GM12878 (cell line): ENCODE results near the gene PGLYRP3. TPM values are rescaled to one million over a fixed set of nuclear protein-coding genes. Genes with fewer than 3 reads are reported as not detected.

Source experiments
- BRCA1 ChIP-seq: IDR thresholded peaks from 2 replicates; pipeline ENCODE4 v1.6.1; 2011; ENCODE audit warnings: low read depth, low read length, improper control_type of control experiment
- DPF2 ChIP-seq: fragments of 450-650 bp; IDR thresholded peaks from 2 replicates; pipeline ENCODE4 v1.6.1; 2017; ENCODE audit warnings: mild to moderate bottlenecking
- EED ChIP-seq: sonication (generic); IDR thresholded peaks from 2 replicates; pipeline ENCODE4 v1.6.1; 2016; ENCODE audit warnings: antibody characterized with exemption, low read depth
- FOS ChIP-seq: IDR thresholded peaks from 3 replicates; pipeline ENCODE4 v1.6.1; 2011; ENCODE audit warnings: borderline replicate concordance; ENCODE audit not compliant: insufficient read length; ENCODE audit errors: extremely low read depth
- KAT2A ChIP-seq: conservative IDR thresholded peaks from 2 replicates; pipeline ENCODE4 v1.6.1; 2011; ENCODE audit warnings: low read depth, low read length; ENCODE audit not compliant: control insufficient read depth
- MEF2A ChIP-seq: IDR thresholded peaks from 2 replicates; pipeline ENCODE4 v1.6.1; 2011; ENCODE audit warnings: low read depth, mild to moderate bottlenecking, low read length, moderate library complexity; ENCODE audit not compliant: insufficient read depth
- NFYA ChIP-seq: IDR thresholded peaks from 2 replicates; pipeline ENCODE4 v1.6.1; 2011; ENCODE audit warnings: low read depth, mild to moderate bottlenecking, low read length, improper control_type of control experiment, borderline replicate concordance
- POU2F2 ChIP-seq: IDR thresholded peaks from 3 replicates; pipeline ENCODE4 v1.6.1; 2011; ENCODE audit warnings: low read depth, mild to moderate bottlenecking, low read length, borderline replicate concordance
- RAD21 ChIP-seq: IDR thresholded peaks from 2 replicates; pipeline ENCODE4 v1.6.1; 2011; ENCODE audit warnings: mild to moderate bottlenecking, low read depth, low read length, moderate library complexity; ENCODE audit not compliant: insufficient read depth
- RAD51 ChIP-seq: fragments of 450-650 bp; IDR thresholded peaks from 2 replicates; pipeline ENCODE4 v1.6.1; 2016; ENCODE audit warnings: moderate library complexity, mild to moderate bottlenecking, inconsistent platforms
- RB1 ChIP-seq: fragments of 450-650 bp; formaldehyde crosslinking; IDR thresholded peaks from 2 replicates; pipeline ENCODE4 v1.6.1; 2017; ENCODE audit warnings: mild to moderate bottlenecking, borderline replicate concordance
- SIN3A ChIP-seq: IDR thresholded peaks from 2 replicates; pipeline ENCODE4 v1.6.1; 2012; ENCODE audit warnings: low read depth, low read length, improper control_type of control experiment
- SMAD5 ChIP-seq: IDR thresholded peaks from 2 replicates; pipeline ENCODE4 v1.6.1; 2016; ENCODE audit warnings: antibody characterized with exemption, low read depth
- SRF ChIP-seq, 2 experiments: IDR thresholded peaks; 2 replicates each; pipeline ENCODE4 v1.6.1; 2011; ENCODE audit warnings: low read depth in 2 of 2, low read length in 2 of 2, mild to moderate bottlenecking in 1 of 2, moderate library complexity in 1 of 2
- TCF12 ChIP-seq: IDR thresholded peaks from 2 replicates; pipeline ENCODE4 v1.6.1; 2011; ENCODE audit warnings: low read depth, mild to moderate bottlenecking, low read length
- ZNF622 ChIP-seq: fragments of 450-650 bp; IDR thresholded peaks from 2 replicates; pipeline ENCODE4 v1.6.1; 2017; ENCODE audit warnings: mild to moderate bottlenecking, inconsistent platforms
- polyA plus RNA-seq, 11 experiments: library from polyadenylated mRNA; depleted of rRNA in 4 of 11; unstranded in 6 of 11; stranded (reverse) in 5 of 11; fragments of >200 nt; fragmentation: Nextera tagmentation in 4 of 11; fragmentation: Illumina TruSeq in 1 of 11; extraction: Ambion mirVana in 4 of 11; extraction: Trizol in 1 of 11; gene quantifications; 1 replicate in 1 of 11; 2 replicates in 10 of 11; pipeline versions ENCODE4 v1.2.1 to v1.2.3, GENCODE V29; 2011 to 2016; ENCODE audit warnings: inconsistent platforms in 2 of 11, missing spikeins in 2 of 11, low read depth in 1 of 11
- total RNA-seq, 4 experiments: library from RNA; depleted of rRNA in 3 of 4; stranded (reverse); fragments of >200 nt in 3 of 4; fragmentation: Illumina TruSeq in 1 of 4; extraction: Trizol in 1 of 4; gene quantifications; 2 replicates each; pipeline versions ENCODE4 v1.2.1 to v1.2.3, GENCODE V29; 2013 to 2021
- TF ChIP-seq, protein P1 (sequence below): fragments of 450-650 bp; IDR thresholded peaks from 2 replicates; pipeline ENCODE4 v1.6.1; 2017; ENCODE audit warnings: antibody characterized with exemption, mild to moderate bottlenecking, moderate library complexity
- TF ChIP-seq, protein P2 (sequence below): fragments of 450-650 bp; IDR thresholded peaks from 2 replicates; pipeline ENCODE4 v1.6.1; 2017; ENCODE audit warnings: mild to moderate bottlenecking, low read depth, inconsistent platforms; ENCODE audit not compliant: poor library complexity, severe bottlenecking
- TF ChIP-seq, protein P3 (sequence below): fragments of 450-650 bp; IDR thresholded peaks from 2 replicates; pipeline ENCODE4 v1.6.1; 2018; ENCODE audit warnings: borderline replicate concordance, mild to moderate bottlenecking; ENCODE audit not compliant: partially characterized antibody
- TF ChIP-seq, protein P4 (sequence below): fragments of 450-650 bp; conservative IDR thresholded peaks from 2 replicates; pipeline ENCODE4 v1.6.1; 2017; ENCODE audit warnings: mild to moderate bottlenecking, moderate library complexity

The PGLYRP3 gene
- total and polyA plus RNA-seq, 10 of the 15 experiments (the other 5 are each of a cell fraction or from before 2014, with no cell fraction given): 0.10 to 0.49 (median 0.18) TPM; not detected in 7

DNA sequence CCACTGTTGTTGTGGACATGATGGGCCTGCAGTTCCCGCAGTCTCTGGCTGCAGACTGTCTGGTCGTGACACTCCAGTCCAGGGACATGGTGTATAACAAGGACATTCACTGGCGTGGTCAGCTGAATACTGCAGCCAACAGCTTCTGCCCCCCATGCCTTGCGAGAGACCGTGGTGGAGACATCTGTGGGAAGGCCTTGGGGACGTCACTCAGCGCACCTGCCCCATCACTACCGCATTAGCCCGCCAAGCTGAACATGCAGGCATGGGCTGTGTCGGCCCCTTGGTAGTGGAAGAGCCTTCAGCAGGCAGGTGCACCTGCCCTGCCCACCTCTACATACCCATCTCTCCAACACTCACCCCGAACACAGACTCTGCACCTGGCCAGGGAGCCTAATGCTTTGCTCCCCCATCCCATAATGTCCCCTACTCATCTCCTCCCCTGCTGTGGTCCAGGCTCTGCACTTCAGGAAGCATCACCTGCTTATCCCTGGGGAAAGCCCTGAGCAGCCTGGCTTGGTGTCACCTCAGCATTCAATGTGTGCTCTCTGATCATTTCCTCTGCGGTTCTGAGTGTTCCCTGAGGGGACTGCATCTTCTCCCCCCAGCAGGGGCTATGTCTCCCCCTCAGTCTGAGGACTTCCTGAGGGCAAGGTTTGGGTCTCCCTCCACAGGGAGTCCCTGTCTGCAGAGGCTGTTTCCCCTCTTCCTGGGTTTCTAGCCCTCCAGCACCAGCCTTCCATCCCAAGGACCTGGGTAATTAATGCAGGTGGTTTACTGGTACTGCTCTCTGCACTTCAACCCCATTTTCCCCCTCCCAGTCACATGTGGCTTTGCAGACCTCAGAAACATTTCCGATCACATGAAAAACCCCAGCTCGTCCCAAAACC lies 32.7 kb upstream of the PGLYRP3 start (continued):
- TF ChIP-seq, protein P1, sequence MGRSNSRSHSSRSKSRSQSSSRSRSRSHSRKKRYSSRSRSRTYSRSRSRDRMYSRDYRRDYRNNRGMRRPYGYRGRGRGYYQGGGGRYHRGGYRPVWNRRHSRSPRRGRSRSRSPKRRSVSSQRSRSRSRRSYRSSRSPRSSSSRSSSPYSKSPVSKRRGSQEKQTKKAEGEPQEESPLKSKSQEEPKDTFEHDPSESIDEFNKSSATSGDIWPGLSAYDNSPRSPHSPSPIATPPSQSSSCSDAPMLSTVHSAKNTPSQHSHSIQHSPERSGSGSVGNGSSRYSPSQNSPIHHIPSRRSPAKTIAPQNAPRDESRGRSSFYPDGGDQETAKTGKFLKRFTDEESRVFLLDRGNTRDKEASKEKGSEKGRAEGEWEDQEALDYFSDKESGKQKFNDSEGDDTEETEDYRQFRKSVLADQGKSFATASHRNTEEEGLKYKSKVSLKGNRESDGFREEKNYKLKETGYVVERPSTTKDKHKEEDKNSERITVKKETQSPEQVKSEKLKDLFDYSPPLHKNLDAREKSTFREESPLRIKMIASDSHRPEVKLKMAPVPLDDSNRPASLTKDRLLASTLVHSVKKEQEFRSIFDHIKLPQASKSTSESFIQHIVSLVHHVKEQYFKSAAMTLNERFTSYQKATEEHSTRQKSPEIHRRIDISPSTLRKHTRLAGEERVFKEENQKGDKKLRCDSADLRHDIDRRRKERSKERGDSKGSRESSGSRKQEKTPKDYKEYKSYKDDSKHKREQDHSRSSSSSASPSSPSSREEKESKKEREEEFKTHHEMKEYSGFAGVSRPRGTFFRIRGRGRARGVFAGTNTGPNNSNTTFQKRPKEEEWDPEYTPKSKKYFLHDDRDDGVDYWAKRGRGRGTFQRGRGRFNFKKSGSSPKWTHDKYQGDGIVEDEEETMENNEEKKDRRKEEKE: no peak
- TF ChIP-seq, protein P2, sequence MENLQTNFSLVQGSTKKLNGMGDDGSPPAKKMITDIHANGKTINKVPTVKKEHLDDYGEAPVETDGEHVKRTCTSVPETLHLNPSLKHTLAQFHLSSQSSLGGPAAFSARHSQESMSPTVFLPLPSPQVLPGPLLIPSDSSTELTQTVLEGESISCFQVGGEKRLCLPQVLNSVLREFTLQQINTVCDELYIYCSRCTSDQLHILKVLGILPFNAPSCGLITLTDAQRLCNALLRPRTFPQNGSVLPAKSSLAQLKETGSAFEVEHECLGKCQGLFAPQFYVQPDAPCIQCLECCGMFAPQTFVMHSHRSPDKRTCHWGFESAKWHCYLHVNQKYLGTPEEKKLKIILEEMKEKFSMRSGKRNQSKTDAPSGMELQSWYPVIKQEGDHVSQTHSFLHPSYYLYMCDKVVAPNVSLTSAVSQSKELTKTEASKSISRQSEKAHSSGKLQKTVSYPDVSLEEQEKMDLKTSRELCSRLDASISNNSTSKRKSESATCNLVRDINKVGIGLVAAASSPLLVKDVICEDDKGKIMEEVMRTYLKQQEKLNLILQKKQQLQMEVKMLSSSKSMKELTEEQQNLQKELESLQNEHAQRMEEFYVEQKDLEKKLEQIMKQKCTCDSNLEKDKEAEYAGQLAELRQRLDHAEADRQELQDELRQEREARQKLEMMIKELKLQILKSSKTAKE: no peak
- TF ChIP-seq NFYA (no peak), BRCA1 (no peak), SRF (IDR thresholded peaks at IDR 0.05; ENCODE audit: low read depth in 2 of 2, low read length in 2 of 2) (no peak), RAD51 (peak; percentile 88), KAT2A (no peak), FOS (no peak), RAD21 (no peak), ZNF622 (no peak), POU2F2 (no peak), RB1 (no peak), TCF12 (0 out of 2 replicates have a peak, but pooled peaks have one; percentile 5), DPF2 (peak; percentile 77; the same call in 1 of the 2 replicates), SIN3A (no peak), EED (peak; percentile 67; the same call in 1 of the 2 replicates), SMAD5 (no peak), MEF2A (no peak)
- TF ChIP-seq, protein P3, sequence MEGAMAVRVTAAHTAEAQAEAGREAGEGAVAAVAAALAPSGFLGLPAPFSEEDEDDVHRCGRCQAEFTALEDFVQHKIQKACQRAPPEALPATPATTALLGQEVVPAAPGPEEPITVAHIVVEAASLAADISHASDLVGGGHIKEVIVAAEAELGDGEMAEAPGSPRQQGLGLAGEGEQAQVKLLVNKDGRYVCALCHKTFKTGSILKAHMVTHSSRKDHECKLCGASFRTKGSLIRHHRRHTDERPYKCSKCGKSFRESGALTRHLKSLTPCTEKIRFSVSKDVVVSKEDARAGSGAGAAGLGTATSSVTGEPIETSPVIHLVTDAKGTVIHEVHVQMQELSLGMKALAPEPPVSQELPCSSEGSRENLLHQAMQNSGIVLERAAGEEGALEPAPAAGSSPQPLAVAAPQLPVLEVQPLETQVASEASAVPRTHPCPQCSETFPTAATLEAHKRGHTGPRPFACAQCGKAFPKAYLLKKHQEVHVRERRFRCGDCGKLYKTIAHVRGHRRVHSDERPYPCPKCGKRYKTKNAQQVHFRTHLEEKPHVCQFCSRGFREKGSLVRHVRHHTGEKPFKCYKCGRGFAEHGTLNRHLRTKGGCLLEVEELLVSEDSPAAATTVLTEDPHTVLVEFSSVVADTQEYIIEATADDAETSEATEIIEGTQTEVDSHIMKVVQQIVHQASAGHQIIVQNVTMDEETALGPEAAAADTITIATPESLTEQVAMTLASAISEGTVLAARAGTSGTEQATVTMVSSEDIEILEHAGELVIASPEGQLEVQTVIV: no peak
- TF ChIP-seq, protein P4, sequence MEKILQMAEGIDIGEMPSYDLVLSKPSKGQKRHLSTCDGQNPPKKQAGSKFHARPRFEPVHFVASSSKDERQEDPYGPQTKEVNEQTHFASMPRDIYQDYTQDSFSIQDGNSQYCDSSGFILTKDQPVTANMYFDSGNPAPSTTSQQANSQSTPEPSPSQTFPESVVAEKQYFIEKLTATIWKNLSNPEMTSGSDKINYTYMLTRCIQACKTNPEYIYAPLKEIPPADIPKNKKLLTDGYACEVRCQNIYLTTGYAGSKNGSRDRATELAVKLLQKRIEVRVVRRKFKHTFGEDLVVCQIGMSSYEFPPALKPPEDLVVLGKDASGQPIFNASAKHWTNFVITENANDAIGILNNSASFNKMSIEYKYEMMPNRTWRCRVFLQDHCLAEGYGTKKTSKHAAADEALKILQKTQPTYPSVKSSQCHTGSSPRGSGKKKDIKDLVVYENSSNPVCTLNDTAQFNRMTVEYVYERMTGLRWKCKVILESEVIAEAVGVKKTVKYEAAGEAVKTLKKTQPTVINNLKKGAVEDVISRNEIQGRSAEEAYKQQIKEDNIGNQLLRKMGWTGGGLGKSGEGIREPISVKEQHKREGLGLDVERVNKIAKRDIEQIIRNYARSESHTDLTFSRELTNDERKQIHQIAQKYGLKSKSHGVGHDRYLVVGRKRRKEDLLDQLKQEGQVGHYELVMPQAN: no peak
